SKM-1 treated with dmso at 0.1 percent for 144 hours (cell line): ENCODE data around the gene BICD1.
"Not testable (repeated sequence)": the region's sequence is repeated elsewhere in the genome, so short reads cannot be mapped to it uniquely, and the experiment has no call there.

Experiments
- DNase-seq: peaks from one replicate; lab custom pipeline; 2025; ENCODE audit not compliant: unreplicated experiment; lab: John Stamatoyannopoulos, UW

BICD1 gene

DNA sequence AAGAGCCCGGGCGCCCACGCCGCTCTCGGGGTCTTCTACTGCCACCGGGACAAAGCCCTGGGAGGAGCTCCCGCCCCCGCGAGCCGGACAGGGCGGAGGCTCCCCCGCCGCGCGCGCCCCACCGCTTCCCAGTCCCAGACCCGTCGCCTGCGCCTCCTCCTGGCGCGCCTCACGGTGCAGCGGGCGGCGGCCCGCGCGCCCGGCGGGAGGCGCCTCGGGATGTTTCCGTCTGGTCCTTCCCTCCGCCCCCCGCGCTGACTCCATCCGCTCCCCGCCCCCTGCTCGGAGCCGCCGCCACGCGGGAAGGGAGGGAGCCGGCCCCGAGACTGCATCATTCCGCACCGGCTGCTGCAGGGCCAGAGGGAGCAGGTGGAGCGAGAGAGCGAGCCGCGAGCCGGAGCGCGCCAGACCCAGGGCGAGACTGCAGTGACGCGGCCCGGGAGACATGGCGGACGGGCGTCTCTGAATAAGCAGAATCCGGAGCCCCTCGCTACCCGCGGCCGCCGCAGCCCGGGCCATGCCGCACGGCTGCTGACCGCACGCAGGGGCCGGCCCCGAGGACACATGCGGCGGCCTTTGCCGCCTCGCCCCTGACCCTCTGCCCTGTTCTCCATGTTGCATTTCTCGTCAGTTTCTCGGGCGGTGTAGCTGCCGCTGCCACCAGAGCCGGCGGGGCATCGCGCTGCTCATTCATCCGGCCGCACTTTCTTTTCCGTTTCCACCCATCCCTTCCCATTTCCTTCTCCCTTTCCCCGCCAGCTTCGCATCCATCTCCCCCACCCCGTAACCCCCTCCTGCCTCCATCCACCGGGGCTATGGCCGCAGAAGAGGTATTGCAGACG, at the start of gene BICD1:
Gene BICD1, plus strand, starts transcription at position 331 of the 842 bp plus-strand sequence. Its CDS starts 485 bp downstream, at position 816.
- DNase-seq: peak; percentile 14

GRCh38 chr12:32061033-32061432, 45.6 kb upstream of the BICD1 start:
- DNase-seq: no peak

DNA sequence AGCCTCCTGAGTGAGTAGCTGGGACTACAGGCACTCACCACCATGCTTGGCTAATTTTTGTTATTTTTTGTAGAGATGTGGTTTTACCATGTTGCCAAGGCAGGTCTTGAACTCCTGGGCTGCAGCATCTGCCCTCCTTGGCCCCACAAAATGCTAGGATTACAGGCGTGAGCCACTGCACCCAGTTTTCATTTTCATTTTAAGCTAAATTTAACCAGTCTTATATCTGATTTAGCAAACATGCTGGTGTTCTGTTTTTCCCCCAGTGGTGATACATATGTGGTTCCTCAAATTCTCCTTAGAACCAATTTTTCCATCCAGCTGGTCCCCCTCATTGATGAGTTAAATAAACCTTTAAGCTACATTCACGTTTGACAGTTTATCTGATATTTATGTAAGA, 43.8 kb upstream of the BICD1 start:
- DNase-seq: no peak

DNA sequence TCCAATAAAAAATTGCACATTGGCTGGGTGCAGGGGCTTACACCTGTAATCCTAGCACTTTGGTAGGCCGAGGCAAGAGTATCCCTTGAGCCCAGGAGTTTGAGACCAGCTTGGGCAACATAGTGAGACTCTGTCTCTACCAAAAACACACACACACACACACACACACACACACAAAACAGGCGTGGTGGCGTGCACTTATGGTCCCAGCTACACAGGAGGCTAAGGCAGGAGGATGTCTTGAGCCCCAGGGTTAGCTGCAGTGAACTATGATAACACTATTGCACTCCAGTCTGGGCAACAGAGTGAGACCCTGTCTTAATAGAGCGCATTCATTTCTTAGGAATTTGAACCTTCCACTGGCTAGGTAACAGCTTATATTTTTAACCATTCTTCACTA, 42.9 kb upstream of the BICD1 start:
- no peak for DNase-seq

DNA sequence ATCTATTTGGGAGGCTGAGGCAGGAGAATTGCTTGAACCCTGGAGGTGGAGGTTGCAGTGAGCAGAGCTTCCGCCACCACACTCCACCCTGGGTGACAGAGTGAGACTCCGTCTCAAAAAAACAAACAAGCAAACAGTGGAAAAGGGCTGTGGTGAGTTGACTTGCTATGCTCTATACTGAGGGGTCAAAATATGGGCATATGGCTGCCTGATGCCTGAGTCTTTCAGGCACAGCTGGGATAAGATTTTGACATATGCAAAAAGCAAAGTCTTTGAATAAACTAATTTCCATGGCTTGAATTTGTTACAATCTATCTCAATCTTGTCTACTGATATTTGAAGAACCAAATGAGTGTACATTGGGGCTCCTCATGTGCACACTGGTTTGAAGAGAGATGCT, 40.4 kb upstream of the BICD1 start:
- no peak for DNase-seq

DNA sequence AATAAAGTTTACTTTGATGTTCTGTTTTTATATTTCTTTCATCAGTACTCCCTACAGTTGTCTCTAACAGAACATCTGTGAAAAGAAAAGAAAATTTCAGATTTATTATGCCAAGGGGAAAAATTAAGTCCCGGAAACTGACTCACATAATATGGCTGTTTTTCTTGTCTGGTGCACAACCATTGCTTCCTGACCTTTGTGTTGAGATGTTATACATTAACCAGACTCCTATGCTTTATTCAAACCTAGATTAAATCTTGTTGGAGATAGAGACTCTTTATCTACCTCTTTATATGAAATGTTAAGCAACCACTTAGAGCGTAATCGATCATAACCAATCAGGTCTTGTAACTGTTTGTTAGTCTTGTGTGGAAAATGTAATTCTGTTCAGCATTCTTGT, 37.6 kb upstream of the BICD1 start:
- no peak for DNase-seq

- no peak for DNase-seq
Measured at GRCh38 chr12:32069731-32070130, 36.9 kb upstream of the BICD1 start.

DNA sequence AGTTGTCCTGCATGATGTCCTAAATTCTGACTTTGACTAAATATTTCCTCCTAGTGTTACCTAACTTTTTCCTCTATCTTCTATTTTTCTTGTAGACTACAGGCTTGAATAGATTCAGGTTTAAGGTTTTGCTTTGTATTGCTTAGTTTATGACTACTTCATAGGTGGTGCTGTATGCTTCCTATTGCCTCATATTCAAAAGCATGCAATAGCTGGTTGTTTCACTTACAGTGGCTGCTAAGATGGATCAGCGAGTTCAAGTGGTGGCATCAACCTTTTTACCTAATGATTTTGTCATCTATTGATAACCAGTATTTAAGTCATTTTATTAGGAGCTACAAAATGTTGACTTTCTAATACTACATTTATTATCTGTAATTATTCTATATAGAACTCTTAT, 36.3 kb upstream of the BICD1 start:
- no peak for DNase-seq

DNA sequence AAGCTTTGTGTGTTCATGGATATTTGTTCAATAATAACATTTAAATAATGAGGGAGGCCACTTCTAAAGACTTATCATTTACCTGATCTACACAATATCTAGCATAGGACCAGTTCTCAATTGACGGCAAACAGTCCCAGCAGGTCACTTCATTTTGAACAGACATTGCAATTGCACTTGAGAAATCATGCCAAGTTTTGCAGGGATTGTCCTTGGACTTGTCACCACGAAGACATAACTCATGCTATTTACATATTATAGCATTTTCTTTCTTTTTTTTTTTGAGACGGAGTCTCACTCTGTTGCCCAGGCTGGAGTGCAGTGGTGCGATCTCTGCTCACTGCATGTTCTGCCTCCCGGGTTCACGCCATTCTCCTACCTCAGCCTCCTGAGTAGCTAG, 34.5 kb upstream of the BICD1 start:
- DNase-seq: no peak

GRCh38 chr12:32074432-32074831, 32.2 kb upstream of the BICD1 start:
- DNase-seq: no peak

DNA sequence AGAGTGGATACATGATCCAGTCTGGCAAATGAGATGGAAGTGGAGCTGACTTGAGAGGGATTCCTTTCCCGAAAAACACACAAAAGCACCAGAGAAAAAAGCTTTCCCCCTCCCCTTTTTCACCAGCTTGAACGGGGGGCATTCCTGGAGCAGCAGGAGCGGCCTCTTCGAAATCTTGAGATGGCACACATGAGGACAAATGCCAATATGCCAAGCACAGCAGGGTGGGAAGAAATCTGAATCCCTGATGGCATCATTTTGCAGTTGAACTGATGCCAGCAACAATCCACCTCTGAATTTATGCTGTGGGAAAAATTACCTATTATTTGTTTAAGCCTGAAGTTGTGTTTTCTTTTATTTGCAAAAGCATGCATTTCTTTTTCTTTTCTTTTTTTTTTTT, 29.7 kb upstream of the BICD1 start:
- no peak for DNase-seq

GRCh38 chr12:32080435-32080834, 26.2 kb upstream of the BICD1 start:
- no peak for DNase-seq

GRCh38 chr12:32083489-32083888, 23.2 kb upstream of the BICD1 start:
- DNase-seq: no peak

- no peak for DNase-seq
Measured at GRCh38 chr12:32084017-32084688, 22.5 kb upstream of the BICD1 start.

DNA sequence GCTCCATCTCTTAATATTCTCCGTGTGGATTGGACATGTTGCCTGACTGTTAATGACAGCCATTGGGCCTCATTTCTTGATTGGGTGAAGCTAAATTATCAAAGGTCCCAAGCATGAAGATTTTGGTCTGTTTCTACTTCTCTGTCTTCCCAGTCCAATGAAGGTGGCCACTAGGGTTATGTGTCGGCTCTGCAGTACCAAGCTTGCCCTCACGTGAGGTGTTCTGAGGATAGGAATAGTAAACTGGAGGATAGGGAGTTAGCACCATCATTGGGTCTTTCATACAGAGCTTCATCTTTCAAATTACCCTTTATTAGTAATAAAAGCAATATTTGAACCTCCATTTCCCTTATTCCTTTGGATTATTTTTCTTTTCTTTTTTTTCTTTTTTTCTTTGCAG, 21.9 kb upstream of the BICD1 start:
- DNase-seq: no peak

- DNase-seq: no peak
Measured at GRCh38 chr12:32087306-32087705, 19.3 kb upstream of the BICD1 start.

DNA sequence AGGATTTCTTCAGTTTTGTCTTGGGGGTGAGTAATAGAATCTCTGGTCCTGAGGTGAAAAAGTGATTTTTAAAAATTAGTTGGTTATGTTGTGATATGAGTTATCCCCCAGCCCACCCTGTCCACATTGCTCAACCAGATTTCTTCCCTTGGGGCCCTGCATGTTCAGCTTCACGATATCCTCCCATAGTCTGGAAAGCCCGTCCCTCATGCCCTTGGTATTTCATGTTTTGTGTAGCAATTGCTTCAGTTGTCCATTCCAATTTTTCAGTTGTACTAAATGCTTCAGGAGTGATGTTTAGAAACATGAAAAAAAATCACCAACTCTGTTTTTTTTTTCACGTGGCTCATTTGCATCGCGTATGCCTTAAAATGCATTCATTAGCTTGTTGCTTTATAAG, 17.5 kb upstream of the BICD1 start:
- DNase-seq: no peak

GRCh38 chr12:32089586-32089985, 17.1 kb upstream of the BICD1 start:
- no peak for DNase-seq

DNA sequence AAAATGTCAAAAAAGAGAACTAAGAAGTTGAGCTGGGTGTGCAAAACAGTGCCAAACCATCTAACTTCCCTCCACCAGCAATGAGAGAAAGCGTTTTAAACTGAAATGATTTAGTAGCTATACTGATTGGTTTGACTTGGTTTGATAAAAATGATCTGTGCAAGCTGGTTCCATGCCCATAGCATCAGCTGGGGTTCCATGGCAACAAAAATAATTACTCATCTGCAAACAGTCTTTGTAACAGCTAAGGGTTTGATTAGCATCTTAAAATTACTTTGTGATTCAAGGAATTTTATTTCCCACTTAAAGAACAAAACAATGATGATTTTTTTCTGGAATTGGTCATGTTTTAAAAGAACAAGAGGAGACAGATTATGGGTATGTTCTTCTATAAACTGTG, 15.0 kb upstream of the BICD1 start:
- DNase-seq: no peak

DNA sequence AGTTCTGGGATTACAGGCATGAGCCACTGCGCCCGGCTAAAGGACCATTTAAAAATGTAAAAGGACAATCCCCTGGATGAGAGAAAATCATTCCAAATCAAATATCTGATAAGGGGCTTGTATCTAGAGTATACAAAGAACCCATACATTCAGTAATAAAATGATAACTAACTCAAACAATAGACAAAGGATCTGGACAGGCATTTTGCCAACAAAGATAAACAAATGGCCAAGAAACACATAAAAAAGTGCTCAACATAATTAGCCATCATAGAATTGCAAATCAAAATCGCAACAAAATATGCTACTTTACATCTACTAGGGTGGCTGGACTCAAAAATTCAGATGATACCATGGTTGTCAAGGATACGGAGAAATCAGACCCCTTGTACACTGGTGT, 8.5 kb upstream of the BICD1 start:
- no peak for DNase-seq

DNA sequence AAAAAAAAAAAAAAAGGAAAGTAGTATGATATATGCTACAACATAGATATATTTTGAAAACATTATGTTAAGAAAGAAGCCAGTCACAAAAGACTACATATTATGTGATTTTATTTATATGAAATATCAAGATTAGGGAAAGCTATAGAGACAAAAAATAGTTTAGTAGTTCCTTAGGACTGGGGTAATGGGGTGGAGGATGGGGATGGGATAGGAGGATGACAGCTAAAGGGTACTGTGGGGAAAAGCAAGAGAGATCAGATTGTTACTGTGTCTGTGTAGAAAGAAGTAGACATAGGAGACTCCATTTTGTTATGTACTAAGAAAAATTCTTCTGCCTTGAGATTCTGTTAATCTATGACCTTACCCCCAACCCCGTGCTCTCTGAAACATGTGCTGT, 7.4 kb upstream of the BICD1 start:
- not testable (repeated sequence) for DNase-seq

GRCh38 chr12:32100361-32100760, 6.3 kb upstream of the BICD1 start:
- DNase-seq: no peak

- no peak for DNase-seq
Measured at GRCh38 chr12:32100888-32101287, 5.8 kb upstream of the BICD1 start.
